Neural progenitor cell (in vitro differentiated cells): ENCODE data around the gene CERS6. TPM values are rescaled to one million over a fixed set of nuclear protein-coding genes. Genes with fewer than 3 reads are reported as not detected.

Experiments
- DNase-seq: peaks from one replicate; pipeline ENCODE4 v3.0.0-alpha.2; 2016; ENCODE audit warnings: low spot score
- H2AFZ ChIP-seq: fragments of 200-600 bp; sonication (generic); replicated peaks from 2 replicates; pipeline ENCODE4 v1.6.1; 2016; ENCODE audit warnings: antibody characterized with exemption
- H3F3A ChIP-seq: fragments of 200-600 bp; sonication (generic); 2 replicates; pipeline ENCODE4 v1.6.1; 2016; ENCODE audit warnings: antibody characterized with exemption, low read depth
- H3K27ac ChIP-seq: fragments of 200-600 bp; sonication (generic); 2 replicates; pipeline ENCODE4 v1.5.1; 2016; ENCODE audit warnings: mild to moderate bottlenecking
- H3K27me3 ChIP-seq: fragments of 200-600 bp; sonication (generic); 2 replicates; pipeline ENCODE4 v1.6.1; 2016; ENCODE audit warnings: mild to moderate bottlenecking, moderate library complexity
- H3K36me3 ChIP-seq: fragments of 200-600 bp; sonication (generic); 2 replicates; pipeline ENCODE4 v1.5.1; 2016
- H3K4me1 ChIP-seq: fragments of 200-600 bp; sonication (generic); 2 replicates; pipeline ENCODE4 v1.6.1; 2016; ENCODE audit warnings: mixed run types
- H3K4me2 ChIP-seq: fragments of 200-600 bp; sonication (generic); 2 replicates; pipeline ENCODE4 v1.6.1; 2016
- H3K4me3 ChIP-seq: fragments of 200-600 bp; sonication (generic); 2 replicates; pipeline ENCODE4 v1.5.1; 2016
- H3K79me2 ChIP-seq: fragments of 200-600 bp; sonication (generic); 2 replicates; pipeline ENCODE4 v1.6.1; 2016; ENCODE audit warnings: low read depth
- H3K9ac ChIP-seq: fragments of 200-600 bp; sonication (generic); 2 replicates; pipeline ENCODE4 v1.6.1; 2016
- H3K9me3 ChIP-seq: fragments of 200-600 bp; sonication (generic); 2 replicates; pipeline ENCODE4 v1.5.1; 2016; ENCODE audit warnings: low read depth
- H4K20me1 ChIP-seq: fragments of 200-600 bp; sonication (generic); 2 replicates; pipeline ENCODE4 v1.6.1; 2016; ENCODE audit warnings: low read depth
- H3K27ac Mint-ChIP-seq: 3 replicates; pipeline ENCODE4 v1.8.0; 2021; ENCODE audit warnings: mixed read lengths
- H3K27me3 Mint-ChIP-seq: 2 replicates; pipeline ENCODE4 v1.8.0; 2022; ENCODE audit warnings: low read depth, mild to moderate bottlenecking, inconsistent platforms, moderate library complexity, mixed read lengths; ENCODE audit not compliant: insufficient read depth
- H3K36me3 Mint-ChIP-seq: 3 replicates; pipeline ENCODE4 v1.8.0; 2021; ENCODE audit warnings: mixed read lengths
- H3K4me1 Mint-ChIP-seq: 3 replicates; pipeline ENCODE4 v1.8.0; 2021; ENCODE audit warnings: mixed read lengths
- H3K4me3 Mint-ChIP-seq: 3 replicates; pipeline ENCODE4 v1.8.0; 2021; ENCODE audit warnings: mild to moderate bottlenecking, moderate library complexity, mixed read lengths
- H3K9me3 Mint-ChIP-seq: 3 replicates; pipeline ENCODE4 v1.8.0; 2020; ENCODE audit warnings: mixed read lengths
- EZH2 ChIP-seq: fragments of 200-600 bp; sonication (generic); IDR thresholded peaks from 2 replicates; pipeline ENCODE4 v1.6.1; 2017; ENCODE audit warnings: antibody characterized with exemption, mild to moderate bottlenecking, moderate library complexity
- EZH2phosphoT487 ChIP-seq: fragments of 200-600 bp; sonication (generic); IDR thresholded peaks from 2 replicates; pipeline ENCODE4 v1.6.1; 2017; ENCODE audit warnings: antibody characterized with exemption
- total RNA-seq: library from RNA; depleted of rRNA; stranded (reverse); fragments of >200 nt; gene quantifications from 2 replicates; pipeline ENCODE4 v1.2.3, GENCODE V29; 2015; ENCODE audit warnings: low replicate concordance
- TF ChIP-seq, protein P1 (sequence below): fragments of 200-600 bp; sonication (generic); IDR thresholded peaks from 2 replicates; pipeline ENCODE4 v1.5.1; 2017; ENCODE audit warnings: antibody characterized with exemption, mild to moderate bottlenecking

CERS6 gene
- total RNA-seq, 1 donor from 2014 or later, result 50.8 TPM

DNA sequence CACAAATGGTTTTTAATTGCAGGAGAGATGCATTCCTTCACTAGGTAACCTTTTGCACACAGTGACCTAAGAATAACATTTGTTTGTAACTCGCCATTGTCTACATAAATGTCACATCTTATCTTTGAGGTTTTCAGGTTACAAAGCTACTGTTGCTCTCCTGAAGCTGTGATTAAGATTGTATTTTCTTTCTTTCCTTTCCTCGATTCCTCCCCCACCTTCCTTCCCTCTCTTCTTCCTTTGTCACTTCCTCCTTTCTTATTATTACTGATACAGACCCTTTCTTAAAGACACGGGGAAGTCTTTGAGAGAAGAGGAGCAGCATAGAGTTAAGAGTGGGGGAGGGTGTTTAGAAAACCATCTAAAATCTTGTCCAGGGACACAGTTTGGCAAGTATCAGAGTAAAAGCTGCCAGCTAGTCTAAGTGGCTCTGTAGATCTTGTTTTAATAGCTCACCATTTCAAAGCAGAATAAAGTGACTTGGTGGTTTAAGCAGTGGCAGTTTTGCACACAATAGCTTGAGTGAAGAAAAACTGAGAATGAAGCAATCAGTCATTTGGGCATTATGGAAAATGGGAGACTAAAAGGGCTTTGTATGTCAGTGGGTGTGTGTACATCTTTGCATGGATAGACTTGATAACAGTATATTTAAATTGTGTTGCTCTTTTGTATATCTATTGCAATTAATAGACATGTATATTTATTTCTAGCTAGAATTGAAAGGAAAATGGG, 10.9 kb downstream of the CERS6 start:
- no peak overlapping the region for H3K27ac ChIP-seq
- peaks cover 66% of the 10 kb centered on the region for H3K4me1 ChIP-seq
- no peaks in the 10 kb centered on the region for H3K27me3 Mint-ChIP-seq
- peaks cover 91% of the 10 kb centered on the region for H4K20me1 ChIP-seq
- H3K4me1 Mint-ChIP-seq, result peaks cover 53% of the 10 kb centered on the region
- no peaks in the 10 kb centered on the region for H3K27me3 ChIP-seq
- TF ChIP-seq, protein P1, sequence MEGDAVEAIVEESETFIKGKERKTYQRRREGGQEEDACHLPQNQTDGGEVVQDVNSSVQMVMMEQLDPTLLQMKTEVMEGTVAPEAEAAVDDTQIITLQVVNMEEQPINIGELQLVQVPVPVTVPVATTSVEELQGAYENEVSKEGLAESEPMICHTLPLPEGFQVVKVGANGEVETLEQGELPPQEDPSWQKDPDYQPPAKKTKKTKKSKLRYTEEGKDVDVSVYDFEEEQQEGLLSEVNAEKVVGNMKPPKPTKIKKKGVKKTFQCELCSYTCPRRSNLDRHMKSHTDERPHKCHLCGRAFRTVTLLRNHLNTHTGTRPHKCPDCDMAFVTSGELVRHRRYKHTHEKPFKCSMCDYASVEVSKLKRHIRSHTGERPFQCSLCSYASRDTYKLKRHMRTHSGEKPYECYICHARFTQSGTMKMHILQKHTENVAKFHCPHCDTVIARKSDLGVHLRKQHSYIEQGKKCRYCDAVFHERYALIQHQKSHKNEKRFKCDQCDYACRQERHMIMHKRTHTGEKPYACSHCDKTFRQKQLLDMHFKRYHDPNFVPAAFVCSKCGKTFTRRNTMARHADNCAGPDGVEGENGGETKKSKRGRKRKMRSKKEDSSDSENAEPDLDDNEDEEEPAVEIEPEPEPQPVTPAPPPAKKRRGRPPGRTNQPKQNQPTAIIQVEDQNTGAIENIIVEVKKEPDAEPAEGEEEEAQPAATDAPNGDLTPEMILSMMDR, result no peak
- TF ChIP-seq EZH2, result no peak
- no peak overlapping the region for H3K9ac ChIP-seq
- no peaks in the 10 kb centered on the region for H3K36me3 ChIP-seq
- H3K9me3 Mint-ChIP-seq, result no peaks in the 10 kb centered on the region
- peaks cover 88% of the 10 kb centered on the region for H3K79me2 ChIP-seq
- no peak overlapping the region for H3K4me3 ChIP-seq
- H3K27ac Mint-ChIP-seq, result peak overlapping the region; percentile 3
- no peak overlapping the region for H2AFZ ChIP-seq
- H3F3A ChIP-seq, result peaks cover 43% of the 10 kb centered on the region
- no peaks in the 10 kb centered on the region for H3K36me3 Mint-ChIP-seq
- no peaks in the 10 kb centered on the region for H3K9me3 ChIP-seq
- H3K4me3 Mint-ChIP-seq, result no peak overlapping the region
- no peak for DNase-seq
- peak overlapping the region; percentile 58 for H3K4me2 ChIP-seq

DNA sequence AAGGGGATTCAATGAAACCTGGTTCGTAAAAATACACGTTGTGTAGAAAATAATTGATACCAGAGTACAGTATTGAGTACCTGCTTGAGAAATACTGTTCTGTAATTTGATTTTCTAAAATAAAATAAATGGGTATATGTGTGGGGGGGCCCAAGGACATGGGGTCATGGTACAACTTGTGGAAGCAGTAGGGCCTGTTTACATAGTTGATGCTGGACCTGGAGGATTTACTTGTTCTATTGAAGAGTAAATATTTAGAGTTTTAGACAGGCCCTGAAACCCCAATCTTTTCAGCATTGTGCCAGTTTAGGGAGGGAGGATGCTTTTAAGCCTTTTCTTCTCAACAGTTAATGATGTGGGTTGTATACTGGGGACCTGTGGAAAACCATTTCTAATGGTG, 11.7 kb downstream of the CERS6 start:
- no peak overlapping the region for H3K4me2 ChIP-seq
- H3K36me3 Mint-ChIP-seq, result no peaks in the 10 kb centered on the region

DNA sequence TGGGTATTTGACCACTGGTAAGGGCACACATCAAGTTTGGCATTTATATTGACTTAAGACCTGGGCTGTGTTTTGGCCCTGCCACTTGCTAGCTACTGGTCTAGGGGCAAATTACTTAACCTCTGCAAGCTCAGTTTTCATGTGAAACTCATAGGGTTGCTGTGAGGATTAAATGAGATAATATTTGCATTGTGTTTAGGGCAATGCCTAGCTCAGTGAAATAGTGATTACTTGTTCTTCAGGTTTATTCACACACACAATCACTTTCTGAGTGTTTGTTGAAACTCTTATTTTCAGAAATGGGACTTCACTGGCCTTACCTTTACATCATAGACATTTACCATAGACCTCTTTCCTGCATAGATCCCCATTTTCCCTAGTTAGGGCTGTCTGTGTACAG, 12.3 kb downstream of the CERS6 start:
- H3K36me3 ChIP-seq, result no peaks in the 10 kb centered on the region
- H3K4me2 ChIP-seq, result no peak overlapping the region
- H3K4me1 ChIP-seq, result peaks cover 75% of the 10 kb centered on the region
- H2AFZ ChIP-seq, result no peak overlapping the region
- H3K27ac Mint-ChIP-seq, result no peak overlapping the region
- no peak overlapping the region for H3K4me3 ChIP-seq
- H4K20me1 ChIP-seq, result peaks cover 89% of the 10 kb centered on the region
- no peak overlapping the region for H3K9ac ChIP-seq
- no peak overlapping the region for H3K4me3 Mint-ChIP-seq
- H3K9me3 ChIP-seq, result no peaks in the 10 kb centered on the region
- H3K27me3 ChIP-seq, result no peaks in the 10 kb centered on the region
- TF ChIP-seq, protein P1, result no peak
- TF ChIP-seq EZH2phosphoT487 (no peak), EZH2 (no peak)
- no peaks in the 10 kb centered on the region for H3K9me3 Mint-ChIP-seq
- peaks cover 88% of the 10 kb centered on the region for H3K79me2 ChIP-seq
- peaks cover 43% of the 10 kb centered on the region for H3F3A ChIP-seq
- no peak overlapping the region for H3K27ac ChIP-seq
- no peaks in the 10 kb centered on the region for H3K27me3 Mint-ChIP-seq
- no peak for DNase-seq
- no peaks in the 10 kb centered on the region for H3K36me3 Mint-ChIP-seq
- H3K4me1 Mint-ChIP-seq, result peaks cover 55% of the 10 kb centered on the region

More for the DNA sequence above, 11.7 kb downstream of the CERS6 start:
- Histone ChIP-seq H3K79me2 (peaks cover 88% of the 10 kb centered on the region), H3K4me1 (peaks cover 74% of the 10 kb centered on the region), H2AFZ (no peak overlapping the region), H4K20me1 (peaks cover 92% of the 10 kb centered on the region), H3K27ac (no peak overlapping the region), H3K9ac (no peak overlapping the region), H3K4me3 (no peak overlapping the region), H3K9me3 (no peaks in the 10 kb centered on the region), H3K36me3 (no peaks in the 10 kb centered on the region), H3F3A (peaks cover 43% of the 10 kb centered on the region), H3K27me3 (no peaks in the 10 kb centered on the region)
- Mint-ChIP-seq H3K27ac (no peak overlapping the region), H3K27me3 (no peaks in the 10 kb centered on the region), H3K9me3 (no peaks in the 10 kb centered on the region), H3K4me3 (no peak overlapping the region), H3K4me1 (peaks cover 55% of the 10 kb centered on the region)
- TF ChIP-seq EZH2phosphoT487 (no peak), EZH2 (no peak)
- TF ChIP-seq, protein P1, result no peak
- no peak for DNase-seq
